Heart left ventricle (tissue), 13 donors: Measurements from ENCODE around the gene FSD1L.

ENCODE experiments used
- CTCF ChIP-seq, 12 donors: fragments of 200-600 bp; sonication (generic) in 4 of 12; IDR thresholded peaks; one replicate each; pipeline versions ENCODE4 v1.5.0 to v1.8.0; 2018 to 2022; ENCODE audit warnings: antibody characterized with exemption in 12 of 12, mild to moderate bottlenecking in 5 of 12
- POLR2A ChIP-seq, 2 donors: fragments of 450-650 bp; IDR thresholded peaks; one replicate each; pipeline ENCODE4 v1.6.1; 2017; ENCODE audit warnings: antibody characterized with exemption in 2 of 2, mild to moderate bottlenecking in 2 of 2, moderate library complexity in 2 of 2
- donor health status: ischemic (EF 13 %, LVEDD 7.1; RV severe dilation, severe dysfunction).
- donor health status: DM: no; HTN: yes; CAD: no.
- donor health status: DM: no; HTN: no; CAD: no.
- donor health status: ischemic (EF 25% LVEDD 6.9; RV normal size, moderate dysfunction).
- donor health status: ischemic (EF 25% LVEDD 5.7; RV mildly dilated, moderate dysfunction).
- donor health status: ischemic (EF 35%, LVEDD 5.7; RV mildly dilated, moderate dysfunction).
- donor health status: nonischemic (EF 11% LVEDD 7.7; RV severe dilation, severe dysfunction).
- donor health status: DM: yes; HTN: yes; CAD: no.
- donor health status: PGD.
- donor health status: ischemic (EF 29% LVEDD 5.4; RV normal size, mild dysfunction).
- donor health status: nonischemic (EF 23%, LVEDD 6.1; RV moderate dilation, normal function).

GRCh38 chr9:105401651-105402050, 46.2 kb upstream of the FSD1L start:
- TF ChIP-seq CTCF (IDR thresholded peaks at IDR 0.05) = peak in 4 of 12 donors; percentile 6 to 20 (median 12)
- TF ChIP-seq POLR2A (IDR thresholded peaks at IDR 0.05) = no peak
